OCI-LY7 (cell line): ENCODE measurements around the gene FAM118A.

Experiments used
- CTCF ChIP-seq: fragments of 200-600 bp; sonication (generic); conservative IDR thresholded peaks from 2 replicates; pipeline ENCODE4 v1.5.1; 2014; ENCODE audit warnings: mild to moderate bottlenecking, antibody characterized with exemption, low read length, moderate library complexity, mixed read lengths
- EZH2phosphoT487 ChIP-seq: fragments of 200-600 bp; sonication (generic); IDR thresholded peaks from 2 replicates; pipeline ENCODE4 v1.6.1; 2018; ENCODE audit warnings: low read depth, borderline replicate concordance, mild to moderate bottlenecking, mixed run types, antibody characterized with exemption, low read length, moderate library complexity, mixed read lengths

- TF ChIP-seq CTCF (no peak), EZH2phosphoT487 (no peak)
These were observed 42.2 kb downstream of the FAM118A start for GRCh38 chr22:45351956-45352355.
